SH-SY5Y (cell line): ENCODE measurements around the gene ACOXL.

ENCODE experiments used
- GATA2 ChIP-seq: IDR thresholded peaks from 2 replicates; pipeline ENCODE4 v1.6.1; 2011; ENCODE audit warnings: mild to moderate bottlenecking, low read depth, low read length
- GATA3 ChIP-seq: IDR thresholded peaks from 2 replicates; pipeline ENCODE4 v1.6.1; 2011; ENCODE audit warnings: low read depth, mild to moderate bottlenecking, low read length, moderate library complexity

DNA sequence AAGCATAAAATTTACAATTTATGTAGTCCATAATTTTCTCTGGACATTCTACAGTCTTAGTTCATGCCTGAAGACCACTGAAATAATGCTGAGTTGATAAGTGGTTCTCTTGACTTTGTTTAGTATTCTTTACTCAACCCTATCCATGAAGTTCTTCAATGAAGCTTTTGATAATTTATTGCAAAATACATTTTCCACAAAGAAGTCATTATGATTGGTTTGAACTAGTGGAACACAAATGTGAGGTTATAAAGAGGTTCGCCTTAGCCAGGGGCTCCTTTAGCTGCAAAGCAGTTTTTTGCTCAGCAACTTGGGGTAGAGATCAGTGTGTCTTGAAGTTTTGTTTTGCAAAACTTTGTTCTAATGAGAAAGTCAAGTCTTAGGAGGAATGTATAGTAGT lies 394.2 kb downstream of the ACOXL start:
- TF ChIP-seq GATA2 = no peak
- TF ChIP-seq GATA3 = no peak
